ENCODE measurements around the gene SMS.

Gene SMS

GRCh38 chrX:21989384-21989783 is 48.9 kb downstream of the SMS start:
- TF ChIP-seq REST (IDR thresholded peaks at IDR 0.05; ENCODE audit: insufficient read depth in 1 of 2, low read depth in 2 of 2, low read length in 2 of 2) (no peak), FOXP2 (optimal IDR thresholded peaks at IDR 0.05; ENCODE audit: borderline replicate concordance, extremely low read depth, extremely low read length, insufficient read depth) (no peak)

DNA sequence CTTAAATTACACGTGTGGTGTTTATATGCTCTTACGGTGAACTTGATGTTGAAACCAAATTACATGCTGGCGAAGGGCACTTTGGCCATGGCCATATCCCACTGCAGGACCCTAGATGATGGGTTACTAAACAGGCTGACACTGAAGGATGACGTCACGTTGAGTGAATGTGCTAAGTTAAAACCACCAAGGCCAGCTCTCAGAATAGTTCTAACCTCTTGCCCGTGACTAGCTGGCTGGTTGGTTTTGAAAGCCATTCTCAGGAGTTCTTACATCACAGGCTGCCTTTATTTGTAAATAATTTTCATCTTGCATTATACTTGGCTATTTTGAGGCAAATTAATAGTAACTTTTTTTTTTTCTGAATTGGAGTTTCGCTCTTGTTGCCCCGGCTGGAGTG is 50.3 kb downstream of the SMS start:
- TF ChIP-seq TAF1 (IDR thresholded peaks at IDR 0.05; ENCODE audit: borderline replicate concordance, insufficient read depth, low read length): no peak
- TF ChIP-seq SIN3A (IDR thresholded peaks at IDR 0.05; ENCODE audit: borderline replicate concordance, insufficient read depth, low read length): no peak
- no peak for TF ChIP-seq REST (IDR thresholded peaks at IDR 0.05; ENCODE audit: insufficient read depth in 1 of 2, low read depth in 2 of 2, low read length in 2 of 2)
- TF ChIP-seq POLR2AphosphoS5 (IDR thresholded peaks at IDR 0.05; ENCODE audit: low read depth, low read length): no peak
- no peak for TF ChIP-seq FOXP2 (optimal IDR thresholded peaks at IDR 0.05; ENCODE audit: borderline replicate concordance, extremely low read depth, extremely low read length, insufficient read depth)

DNA sequence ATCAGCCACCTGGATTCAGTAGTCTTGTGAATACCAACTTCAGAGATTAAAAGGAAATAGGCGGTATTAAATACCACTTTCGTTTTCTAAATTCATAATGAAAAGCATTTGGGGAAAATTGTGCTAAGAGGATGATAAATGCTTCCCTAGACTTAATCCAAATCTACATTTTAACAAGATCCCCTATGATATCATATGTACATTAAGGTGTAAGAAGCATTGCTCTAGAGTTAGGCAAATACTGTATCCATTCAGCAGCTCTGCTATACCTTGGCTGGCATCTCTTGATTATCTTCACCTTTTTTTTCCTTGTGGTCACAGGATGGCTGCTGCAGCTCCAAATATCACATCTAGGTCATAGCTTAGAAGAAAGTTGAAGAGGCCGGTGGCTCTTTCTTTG is 51.0 kb downstream of the SMS start:
- no peak for TF ChIP-seq REST (IDR thresholded peaks at IDR 0.05; ENCODE audit: insufficient read depth in 1 of 2, low read depth in 2 of 2, low read length in 2 of 2)
- no peak for TF ChIP-seq SIN3A (IDR thresholded peaks at IDR 0.05; ENCODE audit: borderline replicate concordance, insufficient read depth, low read length)
- TF ChIP-seq TAF1 (IDR thresholded peaks at IDR 0.05; ENCODE audit: borderline replicate concordance, insufficient read depth, low read length): no peak
- TF ChIP-seq POLR2AphosphoS5 (IDR thresholded peaks at IDR 0.05; ENCODE audit: low read depth, low read length): no peak

DNA sequence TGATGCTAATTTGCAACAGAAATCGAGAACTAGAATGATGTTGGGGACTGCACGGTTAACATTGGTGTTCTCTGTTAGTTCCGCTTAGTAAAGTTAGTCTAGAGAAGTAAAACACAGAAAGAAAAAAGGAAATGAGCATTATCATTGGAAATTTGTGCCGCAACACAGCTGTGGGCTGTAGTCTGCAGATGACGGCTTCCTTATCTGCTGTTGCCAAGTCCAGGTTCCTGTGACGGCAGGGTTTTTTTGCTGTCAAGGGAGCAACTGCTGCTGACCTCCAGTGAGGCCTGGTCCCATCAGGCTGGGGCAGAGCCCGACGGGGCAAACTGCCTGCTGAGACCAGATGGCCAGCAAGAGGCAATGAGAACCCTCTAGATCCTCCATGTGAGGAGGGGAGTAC is 52.8 kb downstream of the SMS start:
- TF ChIP-seq SIN3A (IDR thresholded peaks at IDR 0.05; ENCODE audit: borderline replicate concordance, insufficient read depth, low read length) (no peak), FOXP2 (optimal IDR thresholded peaks at IDR 0.05; ENCODE audit: borderline replicate concordance, extremely low read depth, extremely low read length, insufficient read depth) (no peak), TAF1 (IDR thresholded peaks at IDR 0.05; ENCODE audit: borderline replicate concordance, insufficient read depth, low read length) (no peak), REST (IDR thresholded peaks at IDR 0.05; ENCODE audit: insufficient read depth in 1 of 2, low read depth in 2 of 2, low read length in 2 of 2) (no peak), POLR2AphosphoS5 (IDR thresholded peaks at IDR 0.05; ENCODE audit: low read depth, low read length) (no peak)

DNA sequence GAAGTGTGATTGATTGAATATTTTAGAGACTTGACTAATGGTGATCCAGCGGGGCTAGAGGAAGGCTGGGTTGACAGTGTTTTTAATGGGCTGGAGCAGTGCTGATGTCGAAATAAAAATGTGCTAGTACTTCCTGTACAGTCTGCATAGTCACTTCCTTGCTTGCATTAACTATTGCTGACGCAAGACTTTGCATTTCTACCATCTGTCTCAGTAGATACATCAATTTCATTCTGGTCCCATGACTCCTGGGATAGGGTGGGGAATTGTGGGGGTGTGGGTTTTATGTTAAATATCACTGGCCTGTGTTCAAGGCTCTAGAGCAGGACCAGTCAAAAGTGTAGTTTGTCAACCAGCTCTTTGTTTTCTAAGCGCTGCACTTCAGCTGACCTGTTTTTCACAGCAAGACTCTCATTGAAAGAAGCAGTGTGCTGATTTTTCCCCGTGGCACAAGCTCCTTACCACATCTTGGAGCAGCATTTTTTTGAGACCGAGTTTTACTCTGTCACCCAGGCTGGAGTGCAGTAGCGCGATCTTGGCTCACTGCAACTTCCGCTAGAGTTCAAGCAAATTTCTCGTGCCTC is 56.5 kb downstream of the SMS start:
- TF ChIP-seq SIN3A (IDR thresholded peaks at IDR 0.05; ENCODE audit: borderline replicate concordance, insufficient read depth, low read length) (no peak), POLR2AphosphoS5 (IDR thresholded peaks at IDR 0.05; ENCODE audit: low read depth, low read length) (no peak), TAF1 (IDR thresholded peaks at IDR 0.05; ENCODE audit: borderline replicate concordance, insufficient read depth, low read length) (no peak), FOXP2 (optimal IDR thresholded peaks at IDR 0.05; ENCODE audit: borderline replicate concordance, extremely low read depth, extremely low read length, insufficient read depth) (no peak), REST (IDR thresholded peaks at IDR 0.05; ENCODE audit: insufficient read depth in 1 of 2, low read depth in 2 of 2, low read length in 2 of 2) (no peak)
